KMS-11 (cell line): ENCODE measurements around the gene MGAT4A.

Experiments
- H2AFZ ChIP-seq: fragments of 200-600 bp; sonication (generic); 2 replicates; pipeline ENCODE4 v1.6.1; 2016; ENCODE audit warnings: antibody characterized with exemption, mixed run types, low read depth
- H3K27ac ChIP-seq: fragments of 200-600 bp; sonication (generic); 2 replicates; pipeline ENCODE4 v1.6.1; 2016; ENCODE audit warnings: mild to moderate bottlenecking, mixed run types
- H3K27me3 ChIP-seq: fragments of 200-600 bp; sonication (generic); 2 replicates; pipeline ENCODE4 v1.6.1; 2017; ENCODE audit warnings: mild to moderate bottlenecking, low read depth, mixed run types, moderate library complexity; ENCODE audit not compliant: insufficient read depth
- H3K36me3 ChIP-seq: fragments of 200-600 bp; sonication (generic); 2 replicates; pipeline ENCODE4 v1.6.1; 2017; ENCODE audit warnings: mild to moderate bottlenecking, mixed run types; ENCODE audit not compliant: insufficient read depth
- H3K4me1 ChIP-seq: fragments of 200-600 bp; sonication (generic); 2 replicates; pipeline ENCODE4 v1.6.1; 2016; ENCODE audit warnings: mild to moderate bottlenecking, low read depth, mixed run types; ENCODE audit not compliant: poor library complexity, severe bottlenecking
- H3K4me2 ChIP-seq: fragments of 200-600 bp; sonication (generic); 2 replicates; pipeline ENCODE4 v1.7.0; 2016; ENCODE audit warnings: mild to moderate bottlenecking, mixed run types
- H3K4me3 ChIP-seq: fragments of 200-600 bp; sonication (generic); IDR thresholded peaks from 2 replicates; pipeline ENCODE4 v1.6.1; 2017; ENCODE audit warnings: low read depth, low read length, mixed read lengths; ENCODE audit not compliant: insufficient read depth
- H3K79me2 ChIP-seq: fragments of 200-600 bp; sonication (generic); 2 replicates; pipeline ENCODE4 v1.6.1; 2016; ENCODE audit warnings: low read depth, mixed run types; ENCODE audit not compliant: insufficient read depth
- H3K9ac ChIP-seq: fragments of 200-600 bp; sonication (generic); 2 replicates; pipeline ENCODE4 v1.6.1; 2016; ENCODE audit warnings: mild to moderate bottlenecking, mixed run types
- H4K20me1 ChIP-seq: fragments of 200-600 bp; sonication (generic); 2 replicates; pipeline ENCODE4 v1.6.1; 2016; ENCODE audit warnings: mild to moderate bottlenecking, mixed run types; ENCODE audit not compliant: insufficient read depth
- TF ChIP-seq, protein P1 (sequence below): fragments of 200-600 bp; sonication (generic); conservative IDR thresholded peaks from 2 replicates; pipeline ENCODE4 v1.6.1; 2017; ENCODE audit warnings: low read depth, mild to moderate bottlenecking, antibody characterized with exemption, low read length, moderate library complexity, mixed read lengths

Gene MGAT4A

DNA sequence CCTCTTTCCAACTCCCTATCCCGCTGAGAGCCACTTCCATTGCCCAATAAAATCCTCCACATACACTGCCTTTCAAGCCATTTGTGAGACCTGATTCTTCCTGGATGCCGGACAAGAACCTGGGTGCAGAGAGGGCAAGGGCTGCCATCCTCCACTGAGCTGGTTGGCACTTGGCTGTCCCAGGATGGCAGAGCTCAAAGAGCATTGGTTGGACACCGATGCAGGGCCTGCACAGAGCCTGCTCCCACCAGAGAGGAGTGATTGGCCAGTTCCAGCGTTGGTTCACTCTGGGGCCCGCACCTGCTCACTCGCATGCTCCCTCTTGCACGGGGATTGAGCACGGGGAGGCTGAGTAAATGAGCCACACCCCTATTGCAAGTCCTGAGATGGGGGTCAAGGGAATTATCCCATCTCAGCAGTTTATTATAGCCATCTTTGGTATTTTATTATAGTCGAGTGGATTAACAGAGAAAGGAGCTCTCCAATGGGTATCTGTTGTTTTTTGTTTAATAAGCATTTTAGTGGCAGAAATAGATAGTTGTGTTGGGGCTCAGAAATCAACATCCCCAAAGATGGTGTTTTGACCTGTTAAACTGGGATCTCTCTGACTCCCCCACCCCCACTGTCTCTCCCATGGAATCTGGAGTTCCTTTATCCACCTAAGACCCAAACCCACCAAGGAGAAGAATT lies 19.8 kb upstream of the MGAT4A start:
- TF ChIP-seq, protein P1, sequence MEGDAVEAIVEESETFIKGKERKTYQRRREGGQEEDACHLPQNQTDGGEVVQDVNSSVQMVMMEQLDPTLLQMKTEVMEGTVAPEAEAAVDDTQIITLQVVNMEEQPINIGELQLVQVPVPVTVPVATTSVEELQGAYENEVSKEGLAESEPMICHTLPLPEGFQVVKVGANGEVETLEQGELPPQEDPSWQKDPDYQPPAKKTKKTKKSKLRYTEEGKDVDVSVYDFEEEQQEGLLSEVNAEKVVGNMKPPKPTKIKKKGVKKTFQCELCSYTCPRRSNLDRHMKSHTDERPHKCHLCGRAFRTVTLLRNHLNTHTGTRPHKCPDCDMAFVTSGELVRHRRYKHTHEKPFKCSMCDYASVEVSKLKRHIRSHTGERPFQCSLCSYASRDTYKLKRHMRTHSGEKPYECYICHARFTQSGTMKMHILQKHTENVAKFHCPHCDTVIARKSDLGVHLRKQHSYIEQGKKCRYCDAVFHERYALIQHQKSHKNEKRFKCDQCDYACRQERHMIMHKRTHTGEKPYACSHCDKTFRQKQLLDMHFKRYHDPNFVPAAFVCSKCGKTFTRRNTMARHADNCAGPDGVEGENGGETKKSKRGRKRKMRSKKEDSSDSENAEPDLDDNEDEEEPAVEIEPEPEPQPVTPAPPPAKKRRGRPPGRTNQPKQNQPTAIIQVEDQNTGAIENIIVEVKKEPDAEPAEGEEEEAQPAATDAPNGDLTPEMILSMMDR: no peak
- Histone ChIP-seq H3K4me3 (no peak overlapping the region), H3K79me2 (no peaks in the 10 kb centered on the region), H3K27ac (no peak overlapping the region), H3K36me3 (no peaks in the 10 kb centered on the region), H3K27me3 (no peaks in the 10 kb centered on the region), H4K20me1 (no peaks in the 10 kb centered on the region), H3K4me2 (no peak overlapping the region), H3K4me1 (no peaks in the 10 kb centered on the region), H2AFZ (no peak overlapping the region), H3K9ac (no peak overlapping the region)

DNA sequence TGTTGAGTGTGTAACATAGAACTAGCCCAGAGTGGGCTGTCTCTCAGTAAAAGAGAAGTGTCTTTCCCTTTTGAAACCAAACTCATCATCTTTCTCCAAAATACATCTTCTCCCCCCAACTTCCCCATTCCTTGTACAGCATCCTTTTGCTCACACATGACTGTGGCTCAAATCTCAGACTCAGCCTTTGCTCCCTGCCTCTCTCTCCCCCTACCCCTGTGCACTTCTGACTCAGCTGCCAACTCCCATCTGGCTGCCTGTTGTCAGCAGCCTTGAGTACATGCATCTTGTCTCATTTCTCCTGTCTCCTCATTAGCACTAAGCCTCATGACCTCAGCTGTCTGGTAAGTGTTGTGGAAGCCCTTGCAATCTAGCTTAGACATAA lies 18.1 kb upstream of the MGAT4A start:
- Histone ChIP-seq H3K36me3 (no peaks in the 10 kb centered on the region), H2AFZ (no peak overlapping the region), H3K27ac (no peak overlapping the region), H3K27me3 (no peaks in the 10 kb centered on the region), H3K4me2 (no peak overlapping the region), H3K9ac (no peak overlapping the region), H3K4me1 (peaks cover 2% of the 10 kb centered on the region), H3K4me3 (no peak overlapping the region), H3K79me2 (no peaks in the 10 kb centered on the region), H4K20me1 (no peaks in the 10 kb centered on the region)
- TF ChIP-seq, protein P1: no peak

DNA sequence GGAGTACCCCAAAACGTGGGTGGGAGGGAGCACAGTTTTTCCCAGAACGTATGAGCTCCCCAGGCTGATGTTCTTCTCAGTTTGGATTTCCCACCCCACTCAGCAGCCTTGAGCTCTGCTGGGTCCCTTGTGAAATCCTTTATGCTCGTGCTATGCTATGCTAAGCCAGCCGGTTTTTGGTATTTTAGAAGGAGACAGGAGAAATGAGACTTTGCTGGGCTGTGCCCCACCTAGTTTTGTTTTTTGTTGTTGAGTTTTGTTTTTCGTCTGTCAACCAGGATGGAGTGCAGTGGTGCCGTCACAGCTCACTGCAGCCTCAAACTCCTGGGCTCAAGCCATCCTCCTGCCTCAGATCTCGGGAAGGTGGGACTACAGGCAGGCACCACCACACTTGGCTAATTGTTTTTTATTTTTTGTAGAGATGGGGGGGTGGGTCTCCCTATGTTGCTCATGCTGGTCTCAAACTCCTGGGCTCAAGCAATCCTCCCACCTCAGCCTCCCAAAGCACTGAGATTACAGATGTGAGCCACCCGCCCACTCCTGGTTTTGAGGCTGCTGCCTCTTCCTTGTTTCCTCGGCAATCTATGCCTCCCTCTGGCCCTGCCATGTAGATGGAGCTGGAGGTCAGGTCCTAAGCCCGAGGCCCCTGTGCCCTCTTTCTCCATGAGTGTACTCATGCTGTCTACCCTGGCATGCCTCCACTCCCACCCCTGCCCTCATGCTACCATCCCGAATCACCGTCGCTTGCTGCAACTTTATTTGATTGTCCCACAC lies 17.5 kb upstream of the MGAT4A start:
- no peak overlapping the region for H3K9ac ChIP-seq
- no peaks in the 10 kb centered on the region for H3K79me2 ChIP-seq
- H4K20me1 ChIP-seq: no peaks in the 10 kb centered on the region
- no peak overlapping the region for H3K4me3 ChIP-seq
- H3K27ac ChIP-seq: no peak overlapping the region
- H3K36me3 ChIP-seq: no peaks in the 10 kb centered on the region
- TF ChIP-seq, protein P1: no peak
- no peak overlapping the region for H2AFZ ChIP-seq
- H3K27me3 ChIP-seq: no peaks in the 10 kb centered on the region
- H3K4me1 ChIP-seq: peaks cover 8% of the 10 kb centered on the region
- H3K4me2 ChIP-seq: no peak overlapping the region

DNA sequence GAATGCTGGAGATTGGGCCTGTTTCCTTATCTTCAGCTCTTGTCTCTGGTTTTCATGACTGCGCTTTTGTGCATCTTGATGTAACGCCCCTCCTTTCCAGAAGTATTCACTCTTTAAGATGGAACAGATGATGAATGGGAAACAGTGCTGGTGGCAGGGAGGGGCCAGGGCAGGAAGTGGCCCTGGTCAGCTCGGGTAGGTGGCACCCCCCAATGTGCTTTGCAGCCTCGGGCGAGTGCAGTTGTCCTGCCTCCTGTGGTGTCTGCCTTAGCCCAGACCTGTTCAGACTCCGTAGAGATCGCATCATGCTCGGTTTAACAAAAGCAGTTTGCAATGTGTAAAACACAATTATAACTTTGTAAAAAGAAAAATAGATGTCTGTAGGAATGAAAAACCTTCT lies 17.0 kb upstream of the MGAT4A start:
- no peaks in the 10 kb centered on the region for H3K36me3 ChIP-seq
- H2AFZ ChIP-seq: no peak overlapping the region
- H3K27ac ChIP-seq: no peak overlapping the region
- peaks cover 8% of the 10 kb centered on the region for H3K4me1 ChIP-seq
- no peak overlapping the region for H3K9ac ChIP-seq
- H3K27me3 ChIP-seq: no peaks in the 10 kb centered on the region
- TF ChIP-seq, protein P1: no peak
- no peaks in the 10 kb centered on the region for H4K20me1 ChIP-seq
- H3K4me3 ChIP-seq: no peak overlapping the region
- no peak overlapping the region for H3K4me2 ChIP-seq
- no peaks in the 10 kb centered on the region for H3K79me2 ChIP-seq
